Measurements from ENCODE around the gene COX17.

COX17 gene

GRCh38 chr3:119620899-119621298 is 56.3 kb downstream of the COX17 start:
- DNase-seq (ENCODE audit: low read depth), result no peak

Measured in activated T-cell treated with anti-CD3 and anti-CD28 coated beads for 48 hours (primary cell).